Colon (tissue), 2 donors: ENCODE data around the gene RFESD.
"Not testable (repeated sequence)": the region's sequence is repeated elsewhere in the genome, so short reads cannot be mapped to it uniquely, and the experiment has no call there.

ENCODE experiments used
- FAIRE-seq: peaks from 2 replicates; lab custom pipeline; 2012; peaks lifted over from hg19 to GRCh38; lab: Jason Lieb, UNC
- donor health status: control.
- donor health status: control.

Gene RFESD

GRCh38 chr5:95667061-95667618, 20.6 kb downstream of the RFESD start:
- no peak for FAIRE-seq

DNA sequence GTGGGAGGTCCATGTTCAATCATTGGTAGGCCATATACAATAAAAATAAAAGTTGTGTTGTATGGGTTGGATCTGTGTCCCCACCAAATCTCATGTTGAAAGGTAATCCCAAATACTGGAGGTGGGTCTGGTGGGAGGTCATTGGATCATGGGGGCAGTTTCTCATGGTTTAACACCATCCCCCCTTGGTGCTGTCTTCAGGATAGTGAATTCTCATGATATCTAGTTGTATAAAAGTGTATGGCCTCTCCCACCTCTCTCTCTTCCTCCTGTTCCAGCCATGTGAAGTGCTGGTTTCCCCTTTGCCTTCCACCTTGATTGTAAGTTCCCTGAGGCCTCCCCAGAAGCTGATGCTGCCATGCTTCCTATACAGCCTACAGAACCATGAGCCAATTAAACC, 21.1 kb downstream of the RFESD start:
- FAIRE-seq, result no peak

DNA sequence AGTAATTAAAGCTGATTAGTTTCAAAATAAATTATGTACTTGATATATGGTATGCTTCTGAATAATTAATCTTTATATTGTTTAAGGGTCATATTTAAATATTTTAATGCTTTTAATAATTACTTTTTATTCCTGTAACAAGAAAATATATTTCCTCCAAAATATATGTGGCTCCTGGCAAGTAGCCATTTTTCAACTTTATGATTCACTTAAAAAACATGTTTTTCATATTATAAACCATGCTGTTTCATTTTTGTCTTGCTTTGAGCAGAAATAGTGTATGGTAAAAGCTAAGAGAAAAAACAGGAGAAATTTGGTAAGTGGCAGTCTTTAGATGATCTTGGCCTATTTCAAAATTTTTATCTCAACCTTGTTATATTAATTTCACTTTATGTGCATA, 21.6 kb downstream of the RFESD start:
- no peak for FAIRE-seq

DNA sequence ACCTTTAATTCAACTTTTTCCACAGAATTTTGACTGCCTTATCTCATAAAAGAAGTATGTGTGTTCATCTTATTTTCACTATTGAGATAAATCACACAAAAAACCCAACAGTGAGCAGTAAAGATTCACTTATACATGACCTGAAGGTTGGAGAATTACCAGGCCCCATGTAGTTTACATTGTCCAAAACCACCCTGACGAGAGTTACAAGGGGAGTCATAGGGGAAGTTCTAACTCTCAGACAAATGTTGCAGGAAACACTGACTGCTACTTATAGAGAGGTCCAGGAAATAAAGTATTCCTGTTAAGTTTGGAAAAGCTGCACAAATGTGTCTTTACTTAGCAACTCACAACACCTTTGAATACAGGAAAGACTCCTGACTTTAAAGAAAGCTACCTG, 22.2 kb downstream of the RFESD start:
- no peak for FAIRE-seq

GRCh38 chr5:95669540-95669939, 23.0 kb downstream of the RFESD start:
- no peak for FAIRE-seq

GRCh38 chr5:95669985-95670384, 23.4 kb downstream of the RFESD start:
- FAIRE-seq, result no peak

GRCh38 chr5:95670568-95670967, 24.0 kb downstream of the RFESD start:
- no peak for FAIRE-seq

DNA sequence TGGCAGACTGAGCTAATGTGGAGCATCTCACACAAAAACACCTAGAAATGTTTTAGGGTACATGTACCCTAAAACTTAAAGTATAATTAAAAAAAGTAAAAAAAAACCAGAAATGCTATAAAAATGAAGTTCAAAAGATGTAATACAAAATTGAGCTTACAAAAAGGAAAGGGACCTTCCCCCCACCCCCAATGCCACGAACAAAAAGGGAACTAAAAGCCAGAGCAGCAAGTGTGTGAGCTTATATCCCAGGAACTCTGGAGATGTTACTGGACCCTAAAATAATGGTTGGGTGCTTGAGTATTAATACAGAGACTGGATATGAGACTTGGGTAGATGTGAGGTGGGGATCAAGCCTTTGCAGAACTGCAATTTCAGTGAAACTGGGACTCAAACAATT, 25.2 kb downstream of the RFESD start:
- FAIRE-seq, result no peak

DNA sequence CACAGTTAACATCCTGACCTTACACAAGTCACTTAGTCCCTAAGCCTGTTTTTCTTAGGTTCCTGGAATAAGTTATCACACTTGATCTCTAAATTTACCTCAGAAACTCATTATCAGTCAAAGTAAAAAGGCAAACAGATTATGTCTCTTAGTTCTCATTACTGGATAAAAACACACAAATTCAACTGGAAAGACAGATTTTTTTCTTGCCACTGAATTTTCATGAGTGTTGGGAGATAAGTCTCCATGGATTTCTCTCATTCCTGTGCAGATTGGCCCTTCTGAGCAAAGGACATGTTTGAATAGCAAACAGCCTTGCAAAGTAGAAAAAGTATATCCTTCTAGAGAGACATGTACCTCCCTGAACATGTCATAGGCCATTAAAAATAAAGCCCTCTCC, 26.1 kb downstream of the RFESD start:
- no peak for FAIRE-seq

- FAIRE-seq, result no peak
Measured at GRCh38 chr5:95673081-95673480, 26.5 kb downstream of the RFESD start.

DNA sequence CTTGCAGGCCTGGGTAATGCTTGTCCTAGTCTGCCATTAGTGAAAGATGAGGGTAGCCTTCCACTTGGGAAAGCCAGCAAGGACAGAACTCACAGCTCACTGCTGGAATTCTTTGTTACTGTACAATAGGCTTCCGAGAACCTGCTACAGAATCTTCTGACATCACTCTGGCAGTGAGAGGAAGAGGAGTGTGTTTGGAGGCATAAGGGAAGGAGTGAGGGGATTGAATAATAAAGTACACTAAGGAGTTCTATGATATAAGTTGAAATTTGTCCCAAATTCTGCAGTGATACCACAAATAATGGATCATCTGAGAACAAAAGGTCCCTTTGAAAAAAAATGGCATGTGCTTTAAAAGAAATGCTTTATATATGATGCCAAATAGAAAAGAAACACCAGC, 36.3 kb downstream of the RFESD start, which contains the start of gene SPATA9:
Gene SPATA9, minus strand, starts transcription at position 101 of the 400 bp plus-strand sequence. CDS start 137 bp downstream, outside the sequence.
- no peak for FAIRE-seq

GRCh38 chr5:95684361-95684760, 37.8 kb downstream of the RFESD start:
- FAIRE-seq, result no peak

DNA sequence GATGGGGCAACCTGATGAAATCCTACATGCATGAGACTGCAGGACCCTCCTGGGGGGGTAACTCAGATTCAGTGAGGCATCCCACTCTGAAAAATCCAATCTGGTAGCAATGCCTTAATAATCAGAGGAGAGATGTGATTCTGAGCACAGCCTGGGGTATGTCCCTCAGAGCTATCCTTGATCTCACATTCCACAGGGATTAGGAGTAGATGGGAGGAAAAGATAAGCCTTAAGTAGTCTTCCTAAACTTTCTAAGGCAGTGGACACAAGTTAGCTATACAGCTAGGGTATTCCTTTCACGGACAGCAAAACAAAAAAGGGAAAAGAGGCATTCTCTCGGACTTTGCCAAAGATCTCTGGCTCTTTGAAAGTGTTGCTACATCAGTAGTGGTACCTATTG, 40.1 kb downstream of the RFESD start:
- FAIRE-seq, result no peak

GRCh38 chr5:95689680-95690079, 43.1 kb downstream of the RFESD start:
- no peak for FAIRE-seq

GRCh38 chr5:95690333-95690732, 43.8 kb downstream of the RFESD start:
- no peak for FAIRE-seq

GRCh38 chr5:95697781-95698681, 51.5 kb downstream of the RFESD start:
- no peak for FAIRE-seq

- no peak for FAIRE-seq
Measured at GRCh38 chr5:95699337-95699736, 52.8 kb downstream of the RFESD start.

DNA sequence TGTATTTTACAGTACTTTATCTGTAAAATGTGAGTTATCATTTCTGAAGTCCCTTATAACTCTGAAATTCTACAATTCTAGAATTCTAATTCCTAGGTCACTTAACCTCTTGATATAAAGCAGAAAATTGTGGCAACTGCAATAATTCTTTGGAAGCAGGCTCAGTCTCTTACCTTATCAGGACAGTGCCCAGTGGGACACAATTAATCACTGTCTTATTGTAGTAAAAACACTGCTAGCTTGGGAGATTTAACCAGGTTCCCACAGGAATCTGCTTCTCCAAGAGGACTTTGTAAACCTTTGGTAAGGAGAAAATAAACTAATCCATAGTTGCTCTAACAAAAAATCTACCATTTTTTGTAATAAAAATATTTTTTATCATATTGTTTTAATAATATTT, 54.5 kb downstream of the RFESD start:
- FAIRE-seq, result no peak

- no peak for FAIRE-seq
Measured at GRCh38 chr5:95704150-95704549, 57.6 kb downstream of the RFESD start.

- FAIRE-seq, result not testable (repeated sequence)
Measured at GRCh38 chr5:95706196-95706595, 59.6 kb downstream of the RFESD start.

DNA sequence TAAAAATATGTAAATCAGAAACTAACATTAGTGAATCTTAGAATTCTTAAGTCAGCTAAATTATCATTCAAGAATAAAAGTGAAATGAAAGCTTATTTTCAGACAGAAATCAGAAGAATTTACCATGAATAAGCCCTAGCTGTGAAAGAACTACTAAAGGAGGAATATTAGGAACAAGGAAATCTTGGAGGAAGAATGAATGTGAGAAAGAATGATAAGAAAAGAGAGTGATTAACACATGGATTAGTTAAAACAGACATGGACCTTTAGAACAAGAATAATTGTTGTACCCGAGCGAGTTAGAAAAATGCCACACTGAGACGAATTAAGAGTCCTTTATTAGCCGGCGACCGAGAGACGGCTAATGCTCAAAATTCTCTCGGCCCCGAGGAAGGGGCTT, 60.5 kb downstream of the RFESD start:
- FAIRE-seq, result no peak
